Right ventricle myocardium inferior (tissue), 1 donor: ENCODE measurements around the gene RUNDC3A. TPM values are rescaled to one million over a fixed set of nuclear protein-coding genes. Genes with fewer than 3 reads are reported as not detected.
A peak's percentile ranks its signal among the peaks of the same experiment; 100 is the strongest.

Experiments
- ATAC-seq: fragments of 200-7000 bp; cut with Tn5 transposase; one replicate; pipeline ENCODE4 v1.9.1; 2020; ENCODE audit warnings: mild to moderate bottlenecking, moderate library complexity
- DNase-seq: peaks from one replicate; pipeline ENCODE4 v3.0.0; 2021; ENCODE audit errors: missing footprints
- intact Hi-C: fragments of 100-400 bp; cut with DNase I; formaldehyde crosslinking; loops from one replicate; pipeline ENCODE4 v1.11.0; 2022
- total RNA-seq: library from RNA; stranded (reverse); fragmentation: NEBNext Ultra II Directional; extraction: Animal tissue kit (Norgen Biotek cat#: 25700); gene quantifications from one replicate; pipeline ENCODE4 v1.2.1, GENCODE V29; 2021
- donor health status: DM: no; HTN: yes; CAD: no; lungs with severe emphysema.

RUNDC3A gene
- total RNA-seq, 1 donor from 2014 or later = 0.49 TPM

DNA sequence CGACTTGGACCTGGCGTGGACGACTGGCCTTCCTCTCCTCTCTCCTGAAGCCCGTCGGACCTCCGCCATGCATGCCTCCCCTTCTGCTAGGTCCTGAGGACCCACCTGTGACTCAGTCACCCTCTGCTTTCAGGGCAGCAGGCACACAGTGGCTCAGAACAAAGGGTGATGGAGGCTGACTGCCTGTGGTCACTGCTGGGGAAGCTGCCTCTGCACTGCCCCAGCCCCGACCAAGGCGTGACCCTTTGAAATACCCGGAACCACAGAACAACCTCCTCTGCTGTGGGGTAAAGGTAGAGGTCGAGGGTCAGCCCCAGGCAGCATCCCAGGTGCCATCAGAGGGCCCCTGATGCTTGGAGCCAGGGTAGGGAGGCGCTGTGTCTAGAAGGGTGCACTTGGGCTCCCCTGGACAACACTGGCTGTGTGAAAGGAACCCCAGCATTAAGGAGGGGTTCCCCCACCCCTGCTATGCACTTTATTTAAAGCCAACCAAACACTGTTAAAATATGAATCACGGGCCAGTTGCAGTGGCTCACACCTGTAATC, 27.9 kb upstream of the RUNDC3A start:
- DNase-seq (no peak), ATAC-seq (peak; percentile 6)
- intact Hi-C loops = no loop called here

DNA sequence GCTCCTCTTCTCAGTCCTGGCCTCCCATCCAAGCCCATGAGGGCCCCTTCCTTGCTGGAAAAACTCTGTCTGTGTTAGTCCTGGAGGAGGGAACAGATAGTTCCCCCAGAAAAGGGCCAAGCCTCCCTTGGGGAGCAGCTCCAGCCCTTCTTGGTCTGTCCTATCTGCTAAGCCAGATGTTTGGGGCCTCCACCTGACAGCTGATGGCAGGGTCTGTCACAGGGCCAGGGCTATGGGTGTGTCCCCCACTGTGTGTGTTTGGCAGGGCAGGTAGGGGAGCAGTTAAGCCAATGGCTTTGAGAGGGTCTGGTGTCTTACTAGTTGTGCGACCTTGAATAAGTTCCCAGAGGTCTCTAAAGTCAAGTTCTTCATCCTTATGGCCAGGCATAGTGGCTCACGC, 26.8 kb upstream of the RUNDC3A start:
- ATAC-seq = no peak
- intact Hi-C loops = no loop called here

DNA sequence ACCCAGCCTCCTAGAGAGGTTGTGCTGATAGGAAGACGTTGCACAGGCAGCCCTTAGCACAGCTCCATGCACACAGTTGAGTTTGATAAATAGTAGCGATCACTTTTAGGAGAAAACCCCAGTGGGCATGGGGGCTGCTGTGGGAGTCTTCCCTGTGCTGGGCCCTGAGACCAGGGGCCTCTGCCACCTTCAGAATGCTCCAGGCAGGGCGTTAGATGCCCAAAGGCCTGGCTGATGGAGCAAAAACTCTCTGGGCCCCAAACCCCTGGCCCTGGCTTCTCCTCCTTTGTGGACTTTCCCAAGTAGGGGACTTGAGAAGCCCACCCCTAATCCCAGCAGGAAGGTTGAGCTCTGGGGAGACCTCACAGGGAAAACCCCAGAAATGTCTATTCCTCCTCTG, 26.1 kb upstream of the RUNDC3A start:
- DNase-seq = no peak
- intact Hi-C loops = no loop called here
- ATAC-seq = no peak

More for the DNA sequence above, 26.8 kb upstream of the RUNDC3A start:
- DNase-seq = peak; percentile 37

DNA sequence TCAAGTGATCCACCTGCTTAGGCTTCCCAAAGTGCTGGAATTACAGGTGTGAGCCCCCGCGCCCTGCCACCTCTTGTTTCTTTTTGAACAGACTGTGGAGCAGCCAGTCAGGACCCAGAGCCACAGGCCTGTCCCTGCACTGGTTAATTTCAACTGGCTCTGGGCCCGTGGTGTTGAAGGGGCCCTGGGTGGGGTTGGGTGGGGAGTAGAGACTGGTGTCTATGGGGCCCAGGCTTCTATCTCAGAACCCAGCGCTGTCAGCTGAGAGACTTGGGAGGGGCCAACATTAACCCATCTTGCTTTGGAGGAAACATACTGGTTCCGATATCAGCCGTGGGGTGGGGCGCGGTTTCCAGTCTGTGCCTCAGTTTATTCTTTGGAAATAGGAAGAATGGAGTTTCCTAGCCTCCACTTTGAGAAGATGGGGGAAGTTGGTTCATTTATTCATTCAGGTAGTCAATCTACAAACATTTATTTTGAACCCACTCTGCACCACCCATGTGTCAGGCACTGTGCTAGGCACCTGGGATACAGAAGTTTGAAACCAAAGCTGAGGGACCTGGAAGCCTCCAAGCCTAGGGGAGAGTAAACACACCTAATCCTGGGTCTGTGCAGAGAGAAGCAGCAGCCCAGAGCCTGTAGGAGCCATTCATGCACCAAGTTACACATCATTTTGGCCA, 24.9 kb upstream of the RUNDC3A start:
- intact Hi-C loops = no loop called here
- DNase-seq (no peak), ATAC-seq (no peak)

DNA sequence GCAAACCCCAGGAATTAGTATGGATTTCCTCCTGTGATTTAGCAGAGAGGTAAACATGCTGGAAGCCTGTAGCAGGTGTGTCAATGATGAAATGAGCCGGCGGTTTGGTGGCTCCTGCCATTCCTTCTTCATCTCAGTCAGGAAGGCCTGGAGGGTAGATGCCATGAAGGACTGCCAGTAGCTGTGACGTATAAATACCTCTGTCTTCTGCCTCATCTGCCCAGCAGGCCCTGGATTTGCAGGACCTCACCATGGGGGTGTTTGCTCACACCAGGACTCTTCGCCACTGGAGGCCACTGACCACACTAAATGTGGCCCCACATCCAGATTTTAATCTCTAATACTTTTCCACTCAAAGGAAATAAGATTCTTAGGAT, 24.4 kb upstream of the RUNDC3A start:
- ATAC-seq = no peak
- intact Hi-C loops = no loop called here
- no peak for DNase-seq

DNA sequence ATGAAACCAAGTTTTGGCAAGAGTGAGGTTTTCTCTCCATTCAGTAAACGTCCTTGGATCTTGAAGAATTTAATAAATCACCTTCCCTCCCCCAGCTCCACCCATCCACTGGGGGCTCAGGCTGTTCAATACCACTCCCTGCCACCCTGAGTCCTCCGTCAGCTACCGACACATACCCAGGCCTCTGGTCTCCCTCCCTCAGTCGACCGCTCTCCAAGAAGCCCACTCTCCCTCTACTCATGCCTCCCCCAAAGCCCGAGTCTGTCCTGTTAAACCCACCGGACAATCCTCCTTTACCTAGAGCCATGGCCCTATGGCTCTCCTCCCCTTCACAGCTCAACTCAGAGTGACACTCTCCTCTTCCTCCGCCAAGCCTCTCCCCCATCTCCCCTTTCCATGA, 20.8 kb upstream of the RUNDC3A start:
- no peak for DNase-seq
- intact Hi-C loops = no loop called here

DNA sequence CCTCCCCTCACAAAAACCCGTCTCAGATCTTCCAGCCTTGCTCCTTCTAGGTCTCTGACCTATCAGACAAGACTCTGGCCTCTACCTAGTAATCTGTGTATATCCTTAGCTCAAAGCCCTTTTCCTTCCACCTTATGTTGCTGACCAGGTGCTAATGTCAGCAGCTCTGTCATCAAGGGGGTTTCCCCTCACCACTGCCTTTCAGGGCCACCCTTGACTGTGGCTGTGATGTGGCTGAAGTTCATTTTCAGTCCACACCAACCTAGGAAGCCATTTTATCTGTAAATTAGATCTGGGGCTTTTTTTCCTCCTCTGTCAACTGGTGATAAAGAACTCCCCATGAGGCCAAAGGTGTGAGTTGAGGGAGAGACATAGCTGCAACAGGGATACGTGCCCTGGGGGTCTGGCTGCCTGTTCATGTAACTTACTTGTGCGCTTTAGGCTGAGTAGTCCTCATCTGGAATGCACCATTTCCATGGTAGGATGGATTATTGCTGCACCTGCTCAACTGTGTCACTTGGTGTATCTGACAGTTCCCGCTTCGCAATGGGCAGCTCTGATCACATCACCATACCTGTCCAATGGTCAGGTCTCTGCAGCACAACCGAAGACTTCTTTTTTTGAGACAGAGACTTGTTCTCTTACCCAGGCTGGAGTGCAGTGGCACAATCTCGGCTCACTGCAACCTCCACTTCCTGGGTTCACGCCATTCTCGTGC, 14.7 kb upstream of the RUNDC3A start:
- ATAC-seq = no peak
- no peak for DNase-seq
- intact Hi-C loops = no loop called here

More for the DNA sequence above, 20.8 kb upstream of the RUNDC3A start:
- no peak for ATAC-seq

DNA sequence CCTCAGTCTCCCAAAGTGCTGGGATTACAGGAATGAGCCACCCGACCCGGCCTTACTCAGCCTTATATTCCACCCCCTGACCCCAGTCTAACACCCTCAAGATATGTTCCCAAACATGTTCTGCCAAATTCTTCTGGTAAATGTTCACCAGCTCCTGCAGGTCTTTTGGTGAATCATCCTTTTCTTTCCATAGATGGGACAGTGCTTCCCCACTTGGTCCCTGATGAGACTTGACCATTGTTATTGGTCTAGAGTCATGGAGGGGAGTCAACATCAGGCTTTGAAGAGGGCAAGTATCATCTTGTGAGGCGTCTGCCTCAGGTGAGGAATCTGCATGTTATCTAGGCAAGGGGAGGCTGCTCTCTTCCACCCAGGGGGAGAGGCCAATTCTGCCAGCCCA, 10.4 kb upstream of the RUNDC3A start:
- DNase-seq (no peak), ATAC-seq (no peak)
- intact Hi-C loops = no loop called here

DNA sequence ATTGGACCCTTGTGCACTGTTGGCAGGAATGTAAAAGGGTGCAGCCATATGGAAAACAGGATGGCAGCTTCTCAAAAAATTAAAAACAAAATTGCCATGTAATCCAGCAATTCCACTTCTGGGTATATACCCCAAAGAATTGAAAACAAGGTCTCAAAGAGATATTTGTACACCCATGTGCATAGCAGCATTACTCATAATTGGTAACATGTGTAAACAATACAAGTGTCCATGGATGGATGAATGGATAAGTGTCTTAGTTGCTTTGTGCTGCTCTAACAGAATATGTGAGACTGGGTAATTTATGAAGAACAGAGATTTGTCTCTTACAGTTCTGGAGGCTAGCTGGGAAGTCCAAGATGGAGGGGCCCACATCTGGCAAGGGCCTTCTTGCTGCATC, 3.8 kb upstream of the RUNDC3A start:
- no peak for DNase-seq
- intact Hi-C loops = no loop called here
- no peak for ATAC-seq

DNA sequence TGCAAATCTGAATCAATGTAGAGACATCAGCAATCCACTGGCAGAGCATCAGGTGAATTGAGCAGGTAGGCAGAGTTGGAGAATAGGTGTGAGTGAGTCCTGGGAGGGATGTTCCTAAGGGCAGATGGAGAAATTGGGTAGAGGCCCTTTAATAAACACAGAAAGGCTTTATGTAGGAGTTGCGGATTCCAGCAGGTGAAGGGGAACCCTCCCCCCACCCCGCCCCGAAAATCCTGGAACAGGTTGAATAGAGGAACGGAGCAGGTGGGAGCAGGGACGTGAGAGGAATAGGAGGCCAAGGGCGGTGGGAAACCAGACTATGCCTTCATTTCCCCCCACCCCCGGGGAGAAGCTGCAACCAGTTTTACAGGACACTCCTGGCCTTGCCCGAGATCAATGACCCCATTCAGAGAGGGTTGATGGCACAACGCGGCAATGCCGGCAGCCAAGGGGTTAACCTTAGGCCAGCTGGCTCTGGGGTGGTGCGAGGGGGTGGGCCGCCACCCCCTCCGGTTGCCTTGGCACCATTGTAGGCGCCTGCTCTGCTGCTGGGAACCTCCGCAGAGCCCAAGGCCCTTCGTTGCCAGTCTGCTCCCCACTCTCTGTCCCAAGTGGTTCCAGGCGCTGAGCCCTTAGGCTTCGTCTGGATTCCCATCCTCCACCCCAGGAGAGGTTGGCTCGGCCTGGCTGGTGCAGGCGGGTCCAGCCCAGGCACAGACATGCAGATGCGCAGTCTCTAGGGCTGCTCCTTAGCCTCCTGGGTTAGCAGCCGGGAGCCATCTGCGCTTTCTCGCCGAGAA, 814 bp upstream of the RUNDC3A start:
- DNase-seq = no peak
- intact Hi-C loops = no loop called here

DNA sequence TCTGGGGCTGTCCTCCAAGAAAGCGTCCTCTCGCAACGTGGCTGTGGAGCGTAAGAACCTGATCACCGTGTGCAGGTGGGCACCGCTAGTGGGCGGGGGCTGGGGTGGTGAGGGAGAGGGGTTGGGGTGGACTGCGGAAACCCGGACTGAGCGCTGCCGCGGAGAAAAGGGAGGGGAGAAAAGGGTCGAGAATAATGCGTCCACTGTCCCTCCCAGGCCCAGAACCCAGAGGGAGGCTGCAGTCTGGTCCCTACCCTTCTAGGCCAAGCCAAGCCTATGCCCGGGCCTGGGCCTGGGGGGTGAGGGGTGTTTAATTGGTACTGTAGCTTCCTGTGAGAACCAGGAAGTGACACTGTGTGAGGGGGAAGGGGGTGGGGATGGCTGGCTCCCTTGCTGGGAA, 464 bp downstream of the RUNDC3A start:
- ATAC-seq = no peak

More for the DNA sequence above, 814 bp upstream of the RUNDC3A start:
- peak; percentile 65 for ATAC-seq

DNA sequence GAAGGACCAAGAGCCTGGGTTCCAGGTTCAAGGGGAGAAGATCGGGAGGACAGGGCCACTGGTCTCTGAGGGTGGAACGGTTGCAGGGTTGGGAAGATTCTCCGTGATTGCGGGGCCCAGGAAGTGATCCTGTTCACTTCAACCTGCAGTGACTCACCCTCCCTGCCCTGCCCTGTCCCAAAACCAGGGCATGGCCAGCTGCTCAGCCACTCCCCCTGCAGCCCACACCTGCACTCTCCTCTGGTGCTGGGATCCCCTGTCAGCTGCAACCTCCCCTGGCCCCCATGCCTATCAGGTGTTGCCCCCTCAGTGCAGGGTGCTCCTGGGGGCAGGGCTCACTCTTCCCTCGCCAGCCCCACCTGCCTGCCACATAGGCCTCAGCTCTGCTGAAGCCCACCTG, 1.1 kb downstream of the RUNDC3A start:
- ATAC-seq = no peak
- DNase-seq = no peak
- intact Hi-C loops = no loop called here

More for the DNA sequence above, 464 bp downstream of the RUNDC3A start:
- intact Hi-C loops = no loop called here
- no peak for DNase-seq

DNA sequence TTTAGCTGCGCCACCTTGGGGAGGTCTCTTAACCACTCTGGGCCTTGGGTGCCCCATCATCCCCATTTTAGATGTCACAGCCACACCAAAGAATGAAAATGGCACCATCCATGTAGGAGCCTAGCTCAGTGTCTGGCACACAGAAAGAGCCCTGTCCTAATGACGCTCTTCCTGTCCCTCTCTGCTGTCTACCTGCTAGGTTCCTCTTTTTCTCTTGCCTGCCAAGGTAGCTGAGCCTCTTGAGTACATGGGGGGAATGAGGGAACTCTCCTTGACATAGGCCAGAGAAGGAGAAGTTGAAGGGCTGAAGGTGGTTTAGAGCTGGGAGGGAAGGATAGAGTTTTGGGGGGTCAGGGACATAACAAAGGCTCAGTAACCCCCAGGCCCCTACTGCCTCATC, 1.8 kb downstream of the RUNDC3A start:
- no peak for DNase-seq
- ATAC-seq = no peak
- intact Hi-C loops = no loop called here

DNA sequence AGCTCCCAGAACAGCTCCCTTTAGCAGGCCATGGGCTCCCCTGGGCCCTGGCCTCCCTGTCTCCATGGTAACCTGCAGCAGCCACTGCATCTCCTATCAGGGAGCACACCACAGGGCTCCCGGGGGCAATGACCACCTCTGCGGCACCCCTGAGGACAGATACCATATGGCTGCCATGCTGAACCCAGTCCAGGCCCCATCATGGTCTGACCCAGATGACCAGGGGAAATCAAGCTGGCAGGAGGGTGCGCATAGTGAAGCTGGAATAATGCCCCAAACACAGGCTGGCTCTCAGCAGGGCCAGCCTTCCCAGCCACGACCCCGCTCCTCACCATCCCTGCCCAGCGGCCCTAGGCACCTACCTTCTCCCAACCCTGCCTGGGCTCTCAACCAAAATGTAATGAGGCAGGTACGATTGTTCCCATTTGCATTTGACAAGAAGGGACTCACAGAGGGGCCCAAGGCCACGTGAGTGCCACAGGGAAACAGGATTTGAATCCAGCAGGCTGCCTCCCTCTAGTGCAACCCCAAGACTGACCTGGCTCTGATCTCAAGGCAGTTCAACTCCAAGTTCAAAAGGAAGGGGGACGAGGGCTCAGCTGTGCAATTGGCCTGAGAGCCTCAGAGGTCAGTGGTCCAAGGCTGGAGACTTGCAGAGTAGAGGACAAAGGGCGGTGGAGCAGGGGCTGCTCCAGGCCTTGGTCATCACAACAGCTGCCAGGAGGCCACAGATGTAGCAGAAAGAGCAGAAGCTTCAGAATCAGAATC, 2.4 kb downstream of the RUNDC3A start:
- intact Hi-C loops = no loop called here
- ATAC-seq (no peak), DNase-seq (no peak)

DNA sequence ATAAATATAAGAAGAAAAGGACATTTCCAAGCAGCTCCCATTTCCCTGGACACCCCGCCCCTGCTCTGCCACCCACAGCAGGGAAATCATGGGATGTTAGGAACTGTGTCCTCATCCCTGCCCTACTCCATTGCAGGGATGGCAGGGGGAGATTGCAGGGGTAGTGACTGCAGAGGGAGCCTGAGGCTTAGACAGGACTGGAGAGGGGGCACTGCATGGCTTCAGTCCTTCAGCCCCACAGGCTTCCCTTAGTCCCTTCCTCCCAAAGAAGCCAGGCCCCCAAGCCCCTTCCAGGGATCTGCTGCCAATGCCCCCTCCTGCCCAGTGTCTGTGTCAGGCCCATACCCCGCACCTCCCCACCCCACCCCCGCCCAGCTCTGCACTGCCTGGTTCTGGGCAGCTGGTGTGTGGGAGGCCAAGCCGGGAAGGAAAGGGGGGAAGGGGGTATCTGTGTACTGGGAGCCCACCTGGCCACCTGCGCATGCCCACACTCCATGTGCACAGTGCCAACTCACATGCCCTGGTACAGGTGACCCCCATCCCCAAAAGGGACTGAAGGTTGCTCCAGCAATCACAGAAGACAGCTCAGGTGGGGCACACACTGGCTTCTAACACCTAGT, 3.3 kb downstream of the RUNDC3A start:
- intact Hi-C loops = no loop called here
- ATAC-seq (no peak), DNase-seq (no peak)

DNA sequence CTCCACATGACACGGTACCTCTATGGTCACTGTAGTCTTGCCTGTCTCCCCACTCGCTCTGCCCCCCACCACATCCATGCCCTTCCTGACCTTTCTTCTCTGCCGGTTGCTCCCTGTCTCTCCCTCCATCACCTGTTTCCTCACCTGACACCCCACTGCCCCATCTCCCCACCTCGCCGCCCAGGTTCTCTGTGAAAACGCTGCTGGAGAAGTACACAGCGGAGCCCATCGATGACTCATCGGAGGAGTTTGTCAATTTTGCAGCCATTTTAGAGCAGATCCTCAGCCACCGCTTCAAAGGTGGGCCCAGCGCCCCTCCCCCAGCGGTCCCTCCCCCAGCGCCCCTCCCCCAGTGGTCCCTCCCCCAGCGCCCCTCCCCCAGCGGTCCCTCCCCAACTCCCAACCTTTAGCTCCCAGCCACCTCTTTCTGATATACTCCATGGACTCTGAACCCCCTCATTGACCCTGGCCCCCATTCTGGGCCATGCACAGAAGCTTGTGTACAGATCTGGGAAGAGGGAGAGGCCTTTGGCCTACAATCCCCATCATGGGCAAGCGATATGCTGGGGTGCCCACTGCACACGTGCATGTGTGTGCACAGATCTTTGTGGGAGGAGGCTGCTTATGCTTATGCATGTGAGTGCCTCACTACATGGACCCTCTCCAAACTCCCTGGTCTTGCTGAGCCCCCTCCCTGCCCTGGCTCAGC, 4.1 kb downstream of the RUNDC3A start:
- ATAC-seq = no peak
- DNase-seq = no peak
- intact Hi-C loops = no loop called here

DNA sequence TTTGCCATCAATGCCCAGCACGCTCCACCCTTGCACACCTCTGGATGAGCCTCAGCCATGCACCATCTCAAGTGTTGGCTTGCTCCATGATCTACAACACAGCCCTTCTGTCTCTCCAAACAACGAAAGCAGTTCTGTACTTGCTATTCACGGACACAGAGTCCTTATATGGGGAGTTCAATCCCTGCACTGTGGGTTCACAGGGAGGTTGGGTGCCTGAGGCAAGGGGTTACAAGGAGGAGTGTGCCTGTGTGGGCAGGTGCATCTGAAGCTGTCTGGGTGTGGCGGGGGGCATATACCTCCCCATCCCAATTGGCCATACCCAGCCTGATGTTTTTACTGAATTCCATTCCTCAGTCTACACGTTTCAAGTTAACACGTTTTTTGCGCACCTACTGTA, 5.6 kb downstream of the RUNDC3A start:
- intact Hi-C loops = no loop called here
- DNase-seq (no peak), ATAC-seq (no peak)

DNA sequence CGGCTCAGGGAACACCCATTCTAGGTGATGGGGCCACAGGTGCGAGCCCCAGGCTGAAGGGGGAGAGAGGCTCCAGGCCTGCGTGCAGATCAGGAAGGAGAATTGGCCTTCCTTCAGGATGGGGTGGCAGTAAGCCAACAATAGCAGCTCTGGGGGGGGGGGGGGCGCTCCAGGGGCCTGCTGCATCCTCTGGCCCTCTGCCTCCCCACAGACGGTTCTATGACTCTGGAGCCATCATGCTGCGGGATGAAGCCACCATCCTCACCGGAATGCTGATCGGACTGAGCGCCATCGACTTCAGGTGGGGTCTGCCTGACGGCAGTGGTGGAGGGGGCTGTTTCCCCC, 6.1 kb downstream of the RUNDC3A start:
- ATAC-seq (no peak), DNase-seq (no peak)
- intact Hi-C loops = no loop called here
